NCI-H1105 (cell line): ENCODE data around the gene PRPF8.
A peak's percentile ranks its signal among the peaks of the same experiment; 100 is the strongest.
"Not testable (repeated sequence)": the region's sequence is repeated elsewhere in the genome, so short reads cannot be mapped to it uniquely, and the experiment has no call there.

Experiments
- DNase-seq: peaks from one replicate; lab custom pipeline; 2025; lab: John Stamatoyannopoulos, UW

PRPF8 gene

DNA sequence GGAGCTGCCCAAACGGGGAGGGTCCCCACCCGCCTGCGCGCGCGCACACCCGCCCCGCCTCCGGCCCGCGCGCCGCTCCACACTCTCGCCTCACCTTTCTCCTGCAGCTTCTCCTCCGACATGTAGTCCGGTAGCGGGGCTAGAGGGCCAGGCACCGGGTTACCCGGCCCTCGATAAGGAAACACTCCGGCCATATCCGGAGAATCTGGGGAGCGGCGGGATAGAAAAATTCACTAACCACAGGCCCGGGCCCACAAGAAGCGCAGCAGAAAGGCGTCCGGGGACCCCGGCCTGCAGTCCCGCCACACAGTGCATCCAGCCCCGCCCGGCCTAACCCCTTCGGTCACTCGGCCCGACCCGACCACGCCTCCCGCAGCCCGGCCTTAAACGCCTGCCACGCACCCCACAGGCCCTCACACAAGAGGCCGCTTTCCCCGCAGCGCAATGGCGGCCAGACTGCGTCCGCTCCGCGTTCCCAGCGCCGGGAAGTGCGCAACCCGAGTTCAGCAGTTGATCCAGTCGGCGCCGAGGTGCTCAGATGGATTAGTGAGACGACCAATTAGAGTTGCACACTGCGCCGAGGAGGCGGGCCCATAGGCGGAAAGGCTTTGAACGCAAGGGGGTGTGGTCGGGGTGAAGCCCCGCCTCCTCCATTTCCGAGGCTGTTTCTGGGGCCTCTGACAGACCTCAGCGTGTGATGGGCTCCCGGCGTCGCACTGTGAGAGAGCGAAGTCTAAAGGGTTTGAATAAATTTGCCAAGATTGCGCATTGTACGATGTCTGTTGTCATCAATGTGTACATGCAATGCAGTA is at the start of gene PRPF8:
PRPF8 (minus strand) TSS at position 490 of the 812 bp plus-strand sequence; CDS start at position 194, 296 bp downstream.
- DNase-seq = peak; percentile 91

DNA sequence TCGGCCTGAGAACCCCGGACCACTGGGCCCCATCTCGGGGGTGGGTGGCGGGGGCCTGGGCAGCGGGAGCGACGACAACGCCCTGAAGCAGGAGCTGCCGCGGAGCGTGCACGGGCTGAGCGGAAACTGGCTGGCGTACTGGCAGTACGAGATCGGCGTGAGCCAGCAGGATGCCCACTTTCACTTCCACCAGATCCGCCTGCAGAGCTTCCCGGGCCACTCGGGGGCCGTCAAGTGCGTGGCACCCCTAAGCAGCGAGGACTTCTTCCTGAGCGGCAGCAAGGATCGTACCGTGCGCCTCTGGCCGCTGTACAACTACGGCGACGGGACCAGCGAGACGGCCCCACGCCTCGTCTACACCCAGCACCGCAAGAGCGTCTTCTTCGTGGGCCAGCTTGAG is 49.1 kb upstream of the PRPF8 start:
- no peak for DNase-seq

DNA sequence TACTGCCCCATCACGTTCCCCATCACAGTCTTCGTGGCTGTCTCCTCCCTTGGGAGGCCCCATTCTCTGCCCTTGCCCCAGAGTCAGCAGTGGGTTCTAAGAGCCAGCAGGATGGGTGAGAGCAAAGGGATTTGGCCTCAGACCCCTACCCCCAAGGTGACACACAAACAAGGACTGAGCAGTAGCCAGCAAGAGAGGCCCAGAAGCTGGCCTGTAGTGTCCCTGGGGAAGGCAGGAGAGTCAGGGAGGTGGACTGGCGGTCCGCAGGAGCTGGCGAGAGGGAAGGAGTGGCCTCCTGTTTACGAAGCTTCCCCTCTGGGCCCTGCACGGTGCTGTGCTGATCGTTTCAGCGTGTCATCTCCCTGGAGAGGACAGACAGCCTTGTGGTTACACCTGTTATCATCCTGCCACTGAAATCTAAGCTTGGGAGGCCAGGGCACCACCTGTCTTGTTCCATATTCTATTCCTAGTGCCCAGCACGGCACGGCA is 48.2 kb upstream of the PRPF8 start:
- DNase-seq = no peak

DNA sequence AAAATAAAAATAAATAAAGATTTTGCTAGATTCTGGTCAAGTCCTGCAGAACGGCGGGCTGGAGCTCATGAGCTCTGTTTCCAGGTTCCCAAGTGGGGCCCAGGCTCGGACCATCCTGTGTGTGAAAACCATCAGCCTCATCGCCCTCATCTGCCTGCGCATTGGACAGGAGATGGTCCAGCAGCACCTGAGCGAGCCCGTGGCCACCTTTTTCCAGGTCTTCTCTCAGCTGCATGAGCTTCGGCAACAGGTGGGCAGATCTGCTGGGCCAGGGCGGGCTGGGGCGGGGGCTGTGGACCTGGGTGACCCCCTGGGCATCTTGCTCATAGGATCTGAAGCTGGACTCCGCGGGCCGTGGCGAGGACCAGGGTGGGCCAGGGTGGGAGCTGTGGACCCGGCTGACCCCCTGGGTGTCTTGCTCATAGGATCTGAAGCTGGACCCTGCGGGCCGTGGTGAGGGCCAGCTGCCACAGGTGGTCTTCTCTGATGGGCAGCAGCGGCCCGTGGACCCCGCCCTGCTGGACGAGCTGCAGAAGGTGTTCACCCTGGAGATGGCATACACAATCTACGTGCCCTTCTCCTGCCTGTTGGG is 47.7 kb upstream of the PRPF8 start:
- DNase-seq = no peak

DNA sequence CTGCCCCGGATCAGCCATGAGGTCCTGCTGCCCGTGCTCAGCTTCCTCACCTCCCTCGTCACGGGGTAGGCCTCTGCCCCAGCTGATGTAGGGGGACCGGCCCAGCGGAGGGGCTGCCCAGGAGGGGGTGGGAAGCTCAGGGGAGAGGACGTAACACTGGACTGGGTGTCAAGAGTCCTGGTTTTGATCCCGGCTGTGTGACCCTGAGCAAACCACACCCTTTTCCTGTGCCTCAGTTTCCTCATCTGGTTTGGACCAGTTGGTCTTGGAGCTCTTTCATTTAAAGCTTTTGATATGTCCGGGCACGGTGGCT is 46.5 kb upstream of the PRPF8 start:
- no peak for DNase-seq

DNA sequence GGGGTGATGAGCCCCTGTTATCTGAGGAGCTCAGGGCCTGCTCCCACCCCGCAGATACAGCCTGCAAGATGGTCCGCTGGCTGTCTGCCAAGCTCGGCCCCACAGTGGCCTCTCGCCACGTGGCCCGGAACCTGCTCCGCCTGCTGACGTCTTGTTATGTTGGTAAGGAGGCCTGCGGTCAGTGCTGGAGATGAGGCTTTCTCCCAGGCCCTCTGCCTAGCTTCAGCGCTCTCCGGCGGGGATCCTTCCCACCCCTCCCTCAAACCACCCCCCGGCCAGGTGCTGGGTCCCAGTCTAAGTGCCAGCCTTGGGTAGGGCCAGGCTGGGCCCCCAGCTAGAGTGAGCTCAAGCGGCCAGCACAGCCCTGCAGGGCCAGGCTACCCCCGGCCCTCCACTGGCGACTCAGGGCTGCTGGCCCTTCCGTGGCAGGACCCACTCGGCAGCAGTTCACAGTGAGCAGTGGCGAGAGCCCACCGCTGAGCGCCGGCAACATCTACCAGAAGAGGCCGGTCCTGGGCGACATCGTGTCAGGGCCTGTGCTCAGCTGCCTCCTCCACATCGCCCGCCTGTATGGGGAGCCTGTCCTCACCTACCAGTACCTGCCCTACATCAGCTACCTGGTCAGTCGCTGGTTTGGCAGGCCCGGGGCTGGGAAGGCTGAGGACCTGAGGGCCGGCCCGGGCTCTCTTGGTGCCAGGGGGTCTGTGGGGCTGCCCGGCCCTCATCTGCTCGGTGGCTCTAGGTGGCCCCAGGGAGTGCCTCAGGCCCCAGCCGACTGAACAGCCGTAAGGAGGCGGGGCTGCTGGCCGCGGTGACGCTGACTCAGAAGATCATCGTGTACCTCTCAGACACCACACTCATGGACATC is 45.9 kb upstream of the PRPF8 start:
- no peak for DNase-seq

DNA sequence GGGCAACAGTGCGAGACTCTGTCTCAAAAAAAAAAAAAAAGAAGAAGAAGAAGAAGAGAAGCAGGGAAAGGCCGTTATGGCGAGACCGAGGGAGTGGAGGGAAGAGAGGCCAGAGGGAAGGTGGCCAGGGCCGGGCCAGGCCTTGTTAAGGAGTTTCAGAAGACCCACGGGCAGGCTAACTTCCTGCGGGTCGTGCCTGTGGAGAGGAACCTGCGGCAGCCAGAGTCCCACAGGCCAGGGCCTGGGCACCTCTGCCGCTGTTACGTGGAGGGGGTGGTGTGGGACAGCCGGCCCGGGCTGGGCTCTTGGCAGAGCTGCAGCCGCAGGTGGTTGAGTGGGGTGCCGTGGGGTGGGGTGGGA is 45.3 kb upstream of the PRPF8 start:
- no peak for DNase-seq

DNA sequence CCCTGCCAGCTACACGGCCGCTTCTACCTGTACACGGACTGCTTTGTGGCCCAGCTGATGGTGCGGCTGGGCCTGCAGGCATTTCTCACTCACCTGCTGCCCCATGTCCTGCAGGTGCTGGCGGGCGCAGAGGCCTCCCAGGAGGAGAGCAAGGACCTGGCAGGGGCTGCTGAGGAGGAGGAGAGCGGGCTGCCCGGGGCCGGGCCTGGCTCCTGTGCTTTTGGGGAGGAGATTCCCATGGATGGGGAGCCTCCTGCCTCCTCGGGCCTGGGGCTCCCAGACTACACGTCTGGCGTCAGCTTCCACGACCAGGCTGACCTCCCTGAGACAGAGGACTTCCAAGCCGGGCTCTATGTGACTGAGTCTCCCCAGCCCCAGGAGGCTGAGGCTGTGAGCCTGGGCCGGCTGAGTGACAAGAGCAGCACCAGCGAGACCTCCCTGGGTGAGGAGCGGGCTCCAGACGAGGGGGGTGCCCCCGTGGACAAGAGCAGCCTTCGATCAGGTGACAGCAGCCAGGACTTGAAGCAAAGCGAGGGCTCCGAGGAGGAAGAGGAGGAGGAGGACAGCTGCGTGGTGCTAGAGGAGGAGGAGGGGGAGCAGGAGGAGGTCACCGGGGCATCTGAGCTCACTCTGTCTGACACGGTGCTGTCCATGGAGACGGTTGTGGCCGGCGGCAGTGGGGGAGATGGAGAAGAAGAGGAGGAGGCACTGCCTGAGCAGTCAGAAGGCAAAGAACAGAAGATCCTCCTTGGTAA is 43.4 kb upstream of the PRPF8 start:
- DNase-seq = no peak

DNA sequence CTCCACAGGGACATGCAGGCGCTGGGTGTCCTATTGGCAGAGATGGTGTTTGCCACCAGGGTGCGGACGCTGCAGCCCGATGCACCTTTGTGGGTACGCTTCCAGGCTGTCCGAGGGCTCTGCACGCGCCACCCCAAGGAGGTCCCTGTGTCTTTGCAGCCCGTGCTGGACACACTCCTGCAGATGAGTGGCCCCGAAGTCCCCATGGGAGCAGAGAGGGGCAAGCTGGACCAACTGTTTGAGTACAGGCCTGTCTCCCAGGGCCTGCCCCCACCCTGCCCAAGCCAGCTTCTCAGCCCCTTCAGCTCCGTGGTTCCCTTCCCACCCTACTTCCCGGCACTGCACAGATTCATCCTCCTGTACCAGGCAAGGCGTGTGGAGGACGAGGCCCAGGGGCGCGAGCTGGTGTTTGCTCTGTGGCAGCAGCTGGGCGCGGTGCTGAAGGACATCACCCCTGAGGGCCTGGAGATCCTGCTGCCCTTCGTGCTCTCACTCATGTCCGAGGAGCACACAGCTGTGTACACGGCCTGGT is 42.7 kb upstream of the PRPF8 start:
- no peak for DNase-seq

DNA sequence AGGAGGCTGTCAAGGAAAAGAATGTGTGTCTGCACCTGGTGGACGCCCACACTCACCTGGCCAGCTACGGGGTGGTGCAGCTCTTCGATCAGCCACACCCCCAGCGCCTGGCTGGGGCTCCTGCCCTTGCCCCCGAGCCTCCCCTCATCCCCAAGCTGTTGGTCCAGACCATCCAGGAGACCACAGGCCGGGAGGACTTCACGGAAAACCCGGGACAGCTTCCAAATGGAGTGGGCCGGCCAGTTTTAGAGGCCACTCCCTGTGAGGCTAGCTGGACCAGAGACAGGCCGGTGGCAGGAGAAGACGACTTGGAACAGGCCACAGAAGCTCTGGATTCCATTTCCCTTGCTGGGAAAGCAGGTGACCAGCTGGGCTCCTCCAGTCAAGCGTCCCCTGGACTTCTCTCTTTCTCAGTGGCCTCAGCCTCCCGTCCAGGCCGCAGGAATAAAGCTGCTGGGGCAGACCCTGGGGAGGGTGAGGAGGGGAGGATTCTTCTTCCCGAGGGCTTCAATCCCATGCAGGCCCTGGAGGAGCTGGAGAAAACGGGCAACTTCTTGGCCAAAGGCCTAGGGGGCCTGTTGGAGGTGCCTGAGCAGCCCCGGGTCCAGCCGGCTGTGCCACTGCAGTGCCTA is 42.1 kb upstream of the PRPF8 start:
- DNase-seq = no peak

DNA sequence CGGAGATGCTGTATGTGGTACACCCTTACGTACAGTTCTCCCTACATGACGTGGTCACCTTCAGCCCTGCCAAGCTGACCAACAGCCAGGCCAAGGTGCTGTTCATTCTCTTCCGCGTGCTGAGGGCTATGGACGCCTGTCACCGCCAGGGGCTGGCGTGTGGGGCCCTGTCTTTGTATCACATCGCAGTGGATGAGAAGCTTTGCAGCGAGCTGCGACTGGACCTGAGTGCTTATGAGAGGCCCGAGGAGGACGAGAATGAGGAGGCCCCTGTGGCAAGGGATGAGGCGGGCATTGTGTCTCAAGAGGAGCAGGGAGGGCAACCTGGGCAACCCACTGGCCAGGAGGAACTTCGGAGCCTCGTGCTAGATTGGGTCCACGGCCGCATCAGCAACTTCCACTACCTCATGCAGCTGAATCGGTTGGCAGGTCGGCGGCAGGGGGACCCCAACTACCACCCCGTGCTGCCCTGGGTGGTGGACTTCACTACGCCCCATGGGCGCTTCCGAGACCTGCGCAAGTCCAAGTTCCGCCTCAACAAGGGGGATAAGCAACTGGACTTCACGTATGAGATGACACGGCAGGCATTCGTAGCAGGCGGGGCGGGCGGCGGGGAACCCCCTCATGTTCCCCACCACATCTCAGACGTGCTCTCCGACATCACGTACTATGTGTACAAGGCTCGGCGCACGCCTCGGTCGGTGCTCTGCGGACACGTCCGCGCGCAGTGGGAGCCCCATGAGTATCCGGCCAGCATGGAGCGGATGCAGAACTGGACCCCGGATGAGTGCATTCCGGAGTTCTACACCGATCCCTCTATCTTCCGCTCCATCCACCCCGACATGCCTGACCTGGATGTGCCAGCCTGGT is 41.2 kb upstream of the PRPF8 start:
- DNase-seq = no peak

DNA sequence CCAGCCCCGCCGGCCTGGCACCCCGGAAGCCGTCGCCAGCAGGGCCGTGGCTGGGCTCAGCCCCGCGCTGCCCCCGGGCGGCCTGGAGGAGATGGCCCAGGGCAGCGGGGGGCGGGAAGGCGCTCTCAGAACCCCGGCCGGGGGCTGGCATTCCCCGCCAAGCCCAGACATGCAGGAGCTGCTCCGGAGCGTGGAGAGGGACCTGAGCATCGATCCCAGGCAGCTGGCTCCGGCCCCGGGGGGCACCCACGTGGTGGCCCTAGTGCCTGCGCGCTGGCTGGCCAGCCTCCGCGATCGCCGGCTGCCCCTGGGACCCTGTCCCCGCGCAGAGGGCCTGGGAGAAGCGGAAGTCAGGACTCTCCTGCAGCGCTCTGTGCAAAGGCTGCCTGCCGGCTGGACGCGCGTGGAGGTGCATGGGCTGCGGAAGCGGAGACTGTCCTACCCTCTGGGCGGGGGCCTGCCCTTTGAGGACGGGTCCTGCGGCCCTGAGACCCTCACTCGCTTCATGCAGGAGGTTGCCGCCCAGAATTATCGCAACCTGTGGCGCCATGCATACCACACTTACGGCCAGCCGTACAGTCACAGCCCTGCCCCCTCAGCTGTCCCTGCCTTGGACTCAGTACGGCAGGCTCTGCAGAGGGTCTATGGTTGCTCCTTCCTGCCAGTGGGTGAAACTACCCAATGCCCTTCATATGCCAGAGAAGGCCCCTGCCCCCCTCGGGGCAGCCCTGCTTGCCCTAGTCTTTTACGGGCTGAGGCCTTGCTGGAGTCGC is 40.4 kb upstream of the PRPF8 start:
- no peak for DNase-seq

DNA sequence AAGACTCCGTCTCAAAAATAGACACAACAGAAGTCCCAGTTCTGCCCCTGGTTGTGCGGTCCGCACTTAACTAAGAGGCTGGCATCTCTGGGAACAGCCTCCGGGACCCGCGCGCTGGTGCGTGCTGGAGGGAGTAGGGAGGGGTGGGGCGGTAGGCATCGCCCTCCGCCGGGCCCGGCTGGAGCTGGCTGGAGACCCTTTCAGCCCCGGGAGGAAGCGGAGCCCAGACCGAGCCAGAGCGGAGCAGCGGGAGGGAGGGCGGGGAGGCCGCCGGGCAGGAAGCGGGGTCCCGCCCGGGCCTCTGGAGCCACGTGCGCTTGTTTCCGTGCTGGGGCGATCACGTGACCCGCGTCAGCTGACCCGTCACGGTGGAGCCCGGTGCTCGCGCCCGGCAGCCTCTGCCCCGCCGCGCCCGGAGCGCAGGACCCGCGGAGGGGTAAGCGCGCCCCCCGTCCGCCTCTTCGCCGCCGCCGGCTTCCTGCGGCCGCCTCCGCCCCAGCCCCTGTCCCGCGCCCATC is 39.7 kb upstream of the PRPF8 start, which contains the start of gene WDR81:
WDR81 (plus strand) TSS at position 354 of the 518 bp plus-strand sequence. CDS start 256 bp downstream, outside the sequence.
- peak; percentile 56 for DNase-seq

DNA sequence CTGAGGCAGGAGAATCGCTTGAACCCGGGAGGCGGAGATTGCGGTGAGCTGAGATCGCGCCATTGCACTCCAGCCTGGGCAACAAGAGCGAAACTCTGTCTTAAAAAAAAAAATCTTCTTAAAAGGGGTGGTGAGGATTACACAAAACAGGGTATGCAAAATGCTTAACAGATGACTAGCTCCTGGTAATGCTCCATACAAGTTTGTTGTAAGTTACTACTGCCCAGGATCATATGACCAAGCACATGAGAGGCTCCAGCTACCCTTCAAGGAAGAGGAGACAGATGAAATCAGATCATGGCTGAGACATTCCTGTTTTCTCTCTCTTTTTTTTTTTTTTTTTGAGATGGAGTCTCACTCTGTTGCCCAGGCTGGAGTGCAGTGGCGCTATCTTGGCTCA is 37.4 kb upstream of the PRPF8 start:
- DNase-seq = not testable (repeated sequence)

DNA sequence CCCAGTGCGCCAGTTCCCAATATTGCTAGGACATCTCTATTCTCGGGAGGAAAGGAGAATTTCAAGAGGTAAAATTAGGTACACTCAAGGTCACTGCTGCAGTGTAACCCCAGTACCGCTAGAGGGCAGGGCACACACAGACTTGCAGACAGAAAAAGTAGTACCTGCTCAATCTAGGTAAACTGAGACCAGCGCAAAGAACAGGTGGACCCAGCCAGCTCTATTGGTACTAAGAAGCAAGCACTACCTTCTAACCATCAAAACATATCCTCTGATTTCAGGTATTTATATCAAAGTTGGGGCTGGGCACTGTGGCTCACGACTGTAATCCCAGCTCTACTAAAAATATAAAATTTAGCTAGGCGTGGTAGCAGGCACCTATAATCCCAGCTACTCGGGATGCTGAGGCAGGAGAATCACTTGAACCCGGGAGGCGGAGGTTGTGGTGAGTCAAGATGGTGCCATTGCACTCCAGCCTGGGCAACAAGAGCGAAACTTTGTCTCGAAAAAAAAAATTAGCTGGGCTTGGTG is 36.3 kb upstream of the PRPF8 start:
- no peak for DNase-seq

DNA sequence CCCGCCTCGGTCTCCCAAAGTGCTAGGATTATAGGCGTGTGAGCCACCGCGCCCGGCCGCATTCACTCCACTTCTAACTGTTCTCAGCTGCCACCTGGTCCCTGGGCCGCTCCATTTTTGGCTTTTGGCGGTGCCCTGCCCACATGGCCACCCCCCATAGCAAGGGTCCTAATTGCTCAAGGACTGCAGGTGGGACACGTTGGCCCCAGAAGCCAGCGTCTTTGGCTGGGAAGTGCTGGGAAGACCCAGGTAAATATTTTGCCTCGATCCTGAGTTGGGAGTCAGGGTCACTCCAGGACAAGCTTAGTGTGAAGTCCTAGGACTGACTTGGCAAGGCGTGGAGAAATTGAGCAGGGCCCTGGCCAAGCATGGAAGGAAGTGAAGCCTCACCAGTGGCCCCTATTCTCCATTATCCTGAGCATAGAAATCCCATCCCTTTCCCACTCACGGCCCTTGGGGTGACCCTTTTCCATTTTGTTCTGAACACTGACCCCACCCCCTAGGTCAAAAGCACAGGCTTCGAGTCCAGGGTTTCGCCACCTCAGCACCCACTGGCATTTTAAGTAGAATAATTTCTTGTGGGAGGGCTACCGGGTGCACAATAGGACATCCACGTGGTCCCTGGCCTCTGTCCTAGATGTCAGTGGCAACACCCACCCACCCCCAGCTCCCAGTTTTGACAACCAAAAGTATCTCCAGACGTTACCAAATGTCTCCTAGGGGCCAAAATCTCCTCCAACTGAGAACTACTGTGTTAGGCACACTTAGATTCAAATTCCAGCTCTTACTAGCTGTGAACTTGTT is 33.9 kb upstream of the PRPF8 start:
- no peak for DNase-seq

DNA sequence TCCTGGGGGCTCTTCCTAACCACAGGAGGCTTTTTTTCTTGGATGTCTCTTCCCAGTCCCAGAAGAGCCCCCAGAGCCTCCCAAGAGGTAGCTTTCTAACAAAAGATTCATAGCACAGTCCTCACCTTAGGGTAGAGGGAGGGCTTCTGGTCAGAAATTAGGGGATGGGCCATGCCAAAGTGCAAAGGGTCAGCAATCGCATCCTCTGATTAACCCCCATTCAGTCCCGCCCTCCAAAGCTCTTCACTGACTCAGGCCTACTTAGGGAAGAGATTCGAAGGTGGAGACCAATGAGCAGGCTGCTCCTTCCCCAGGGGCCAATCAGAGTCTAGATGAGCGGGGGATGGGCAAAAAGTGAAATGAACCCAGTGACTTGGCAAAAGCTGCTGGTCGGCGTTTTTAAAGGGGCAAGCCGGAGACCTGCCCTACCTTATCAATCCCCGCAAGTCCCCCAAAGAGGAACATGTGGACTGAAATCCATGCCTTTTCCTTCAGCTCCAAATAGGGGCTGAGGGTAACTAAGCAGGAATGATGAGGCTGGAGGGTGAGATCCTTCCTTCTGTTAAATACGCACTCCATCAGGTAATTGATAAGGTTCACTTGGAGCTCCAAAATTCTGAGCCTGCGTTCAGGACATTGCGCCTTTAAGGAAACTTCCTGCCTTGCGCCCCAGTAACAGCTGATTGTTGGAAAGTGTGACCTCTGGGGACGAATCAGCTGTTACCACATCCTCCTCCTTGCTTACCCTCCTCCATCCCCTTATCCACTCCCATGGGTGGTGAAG is 32.4 kb upstream of the PRPF8 start:
- DNase-seq = peak; percentile 87
